GM18511 (cell line): Measurements from ENCODE around the gene ELAC1.
"Not testable (repeated sequence)": the region's sequence is repeated elsewhere in the genome, so short reads cannot be mapped to it uniquely, and the experiment has no call there.

ENCODE experiments used
- ATAC-seq: cut with Tn5 transposase; IDR thresholded peaks from one replicate; pipeline ENCODE4 v1.9.1; 2021; ENCODE audit warnings: mild to moderate bottlenecking, moderate library complexity; ENCODE audit not compliant: unreplicated experiment

ELAC1 gene

DNA sequence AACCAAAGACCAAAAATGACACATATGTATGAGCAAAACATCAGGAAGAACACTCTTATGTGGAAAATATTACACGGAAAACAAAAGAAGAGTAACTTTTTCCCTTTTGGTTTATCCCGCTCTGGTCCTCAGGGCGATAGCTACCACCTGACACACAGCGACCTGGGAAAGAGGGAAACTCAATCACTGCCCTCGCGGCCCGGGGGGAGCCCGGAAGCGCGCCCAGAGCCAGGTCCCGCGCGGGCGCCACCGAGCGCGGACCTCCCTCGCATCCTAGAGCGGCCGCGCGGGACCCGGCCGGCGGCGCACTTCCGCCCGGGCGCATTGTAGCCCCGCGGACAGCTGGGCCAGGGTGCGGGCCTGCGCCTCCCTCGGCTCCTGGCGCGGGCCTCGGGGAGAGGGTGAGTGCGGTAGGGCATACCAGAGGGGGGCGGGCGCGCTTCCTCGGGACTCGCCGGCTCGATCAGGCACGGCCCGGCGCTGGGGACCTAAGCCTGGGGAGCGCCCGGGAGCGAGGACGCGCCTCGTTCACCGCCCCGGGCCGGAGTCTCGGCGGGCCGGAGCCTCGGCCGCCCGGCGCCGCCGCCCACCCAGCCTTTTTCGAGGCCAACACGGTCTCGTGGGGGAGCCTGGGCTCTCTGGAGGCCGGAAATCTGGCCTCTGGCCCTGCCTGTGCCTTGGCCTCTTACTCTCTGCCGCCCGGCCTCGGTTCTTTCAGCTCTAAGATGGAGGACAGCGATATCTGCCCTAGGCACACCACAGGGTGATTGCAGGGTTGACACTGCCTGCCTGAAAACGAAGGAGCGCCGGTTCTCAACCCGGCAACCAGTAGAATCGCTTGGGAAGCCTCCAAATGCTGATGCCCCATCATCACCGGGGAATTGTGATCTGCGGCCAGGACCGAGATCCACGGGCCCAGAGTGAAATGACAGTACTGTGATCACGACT, at the start of gene ELAC1:
TSS of gene ELAC1 (plus strand) at position 327 of the 948 bp plus-strand sequence. CDS start 6,365 bp downstream, outside the sequence.
- peak; percentile 96 for ATAC-seq

- no peak for ATAC-seq
These were observed 49.7 kb upstream of the ELAC1 start for GRCh38 chr18:50918153-50918552.

DNA sequence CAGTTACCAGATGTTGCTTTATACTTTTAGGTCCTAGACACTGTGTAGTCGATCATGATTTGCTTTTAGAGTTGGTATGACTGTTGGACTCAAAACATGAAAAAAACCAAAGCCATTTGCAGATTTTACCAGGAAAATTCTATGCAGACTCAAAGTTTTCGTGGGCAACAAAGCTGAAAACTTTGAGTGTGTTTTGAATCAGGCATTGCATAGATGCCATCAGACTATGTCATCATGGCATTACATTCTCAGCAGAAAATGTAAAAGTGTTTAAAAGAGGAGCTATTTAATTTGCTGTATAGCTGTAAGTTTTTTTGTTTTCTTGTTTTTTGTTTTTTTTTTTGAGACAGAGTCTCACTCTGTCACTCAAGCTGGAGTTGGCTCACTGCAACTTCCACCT, 43.5 kb upstream of the ELAC1 start:
- no peak for ATAC-seq

- ATAC-seq = no peak
These were observed 41.3 kb upstream of the ELAC1 start for GRCh38 chr18:50926521-50926920.

DNA sequence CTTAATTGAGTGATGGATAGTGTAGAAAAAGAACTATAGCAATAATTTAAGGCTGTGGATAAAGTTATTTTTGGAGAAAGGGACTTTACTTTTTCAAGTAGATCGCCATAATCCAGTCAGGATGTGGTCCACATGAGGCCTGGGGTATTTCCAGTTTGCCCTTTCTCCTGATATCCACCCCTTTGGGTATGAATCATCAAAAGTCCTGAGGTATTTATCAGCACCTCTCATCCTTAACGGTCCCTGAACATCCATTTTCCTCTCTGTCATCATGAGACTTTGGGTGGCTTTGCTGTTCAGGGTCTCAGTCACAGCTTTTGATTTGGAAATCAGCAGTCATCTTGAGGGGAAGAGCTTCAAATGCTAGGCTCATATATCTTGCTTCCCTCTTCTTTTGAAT, 39.3 kb upstream of the ELAC1 start:
- ATAC-seq = no peak

GRCh38 chr18:50933684-50934083, 34.2 kb upstream of the ELAC1 start:
- ATAC-seq = no peak

DNA sequence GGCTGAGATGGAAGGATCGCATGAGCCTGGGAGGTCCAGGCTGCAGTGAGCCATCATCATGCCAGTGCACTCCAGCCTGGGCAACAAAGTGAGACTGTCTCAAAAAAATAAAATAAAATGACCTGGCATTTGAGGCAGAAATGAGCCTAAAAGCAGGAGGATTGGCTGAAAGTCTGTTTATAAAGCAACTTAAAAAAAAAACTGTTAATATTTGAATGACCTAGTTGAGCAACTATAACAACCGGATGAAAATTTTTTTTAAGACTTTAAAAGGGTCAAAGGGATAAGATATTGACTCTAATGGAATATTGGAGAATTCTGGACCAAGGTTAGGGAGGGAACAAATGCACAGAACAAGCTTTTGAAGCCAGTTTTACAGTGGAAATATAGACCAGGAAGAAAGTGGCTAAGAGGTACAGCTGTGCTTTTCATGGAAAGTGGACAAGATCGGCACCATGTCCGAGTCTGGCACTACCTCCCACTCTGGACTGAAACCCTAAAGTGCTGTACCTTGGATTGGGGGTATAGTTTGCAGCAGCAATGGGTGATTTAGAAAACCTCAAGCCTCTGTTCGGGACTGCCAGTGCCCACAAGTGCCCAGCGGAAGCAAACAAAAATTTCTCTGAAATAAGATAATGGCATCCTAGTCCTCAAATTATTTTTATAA, 33.2 kb upstream of the ELAC1 start:
- no peak for ATAC-seq

DNA sequence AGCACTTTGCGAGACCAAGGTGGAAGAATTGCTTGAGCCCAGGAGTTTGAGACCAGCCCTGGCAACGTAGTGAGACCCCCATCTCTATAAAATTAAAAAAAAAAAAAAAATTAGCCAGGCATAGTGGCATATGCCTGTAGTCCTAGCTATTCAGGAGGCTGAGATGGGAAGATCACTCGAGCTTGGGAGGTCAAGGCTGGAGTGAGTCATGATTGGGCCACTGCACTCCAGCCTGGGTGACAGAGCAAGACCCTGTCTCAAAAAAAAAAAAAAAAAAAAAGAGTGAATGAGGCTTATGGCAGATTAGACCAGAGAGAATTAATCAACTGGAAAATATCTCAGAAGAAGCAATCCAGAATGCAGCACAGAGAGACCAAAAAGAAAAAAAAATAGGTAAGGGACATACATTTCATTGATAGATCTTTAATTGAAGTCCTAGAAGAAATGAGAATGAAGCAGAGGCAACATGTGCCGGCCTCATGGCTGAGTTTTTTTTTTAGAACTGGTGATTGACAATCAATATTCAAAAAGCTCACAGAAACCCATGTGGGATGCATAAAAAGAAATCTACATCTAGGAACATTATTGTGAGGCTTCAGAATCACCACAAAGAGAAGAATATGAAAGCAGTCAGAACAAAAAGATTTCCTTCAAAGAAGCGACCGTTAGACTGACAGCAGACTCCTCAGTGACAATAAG, 32.2 kb upstream of the ELAC1 start:
- ATAC-seq = no peak

- no peak for ATAC-seq
These were observed 30.7 kb upstream of the ELAC1 start for GRCh38 chr18:50937183-50937582.

GRCh38 chr18:50938912-50939311, 28.9 kb upstream of the ELAC1 start:
- no peak for ATAC-seq

- ATAC-seq = no peak
These were observed 23.5 kb upstream of the ELAC1 start for GRCh38 chr18:50944245-50944932.

DNA sequence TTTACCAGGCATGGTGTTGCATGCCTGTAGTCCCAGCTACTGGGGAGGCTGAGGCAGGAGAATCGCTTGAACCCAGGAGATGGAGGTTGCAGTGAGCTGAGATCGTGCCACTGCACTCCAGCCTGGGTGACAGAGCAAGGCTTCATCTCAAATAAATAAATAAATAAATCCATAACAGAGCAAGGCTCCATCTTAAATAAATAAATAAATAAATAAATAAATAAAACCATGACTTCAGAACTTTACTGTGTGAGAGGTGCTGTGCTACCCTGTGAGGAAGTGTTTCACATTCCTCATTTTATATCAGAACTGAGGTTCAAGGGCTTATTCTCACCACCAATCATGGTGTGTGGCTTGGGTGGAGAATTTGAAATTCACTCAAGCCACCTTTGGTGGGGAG, 21.9 kb upstream of the ELAC1 start:
- not testable (repeated sequence) for ATAC-seq

DNA sequence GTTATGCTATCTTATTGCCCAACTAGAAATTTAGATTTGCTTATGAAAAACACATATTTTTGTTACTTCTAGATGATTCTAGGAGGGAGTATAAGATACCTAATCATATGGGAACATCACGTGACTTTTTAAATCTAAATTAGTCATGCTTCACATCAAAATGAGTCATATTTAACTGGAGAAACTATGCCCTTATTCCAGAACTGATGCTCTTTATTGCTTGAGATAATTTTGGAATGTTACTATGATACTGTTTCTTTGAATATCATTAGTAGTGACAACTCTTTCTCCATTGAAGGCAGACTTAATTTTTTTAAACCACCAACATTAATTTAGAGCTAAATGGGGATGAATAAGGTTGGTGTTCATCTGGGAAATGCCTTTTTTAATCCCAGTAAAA, 19.9 kb upstream of the ELAC1 start:
- no peak for ATAC-seq

DNA sequence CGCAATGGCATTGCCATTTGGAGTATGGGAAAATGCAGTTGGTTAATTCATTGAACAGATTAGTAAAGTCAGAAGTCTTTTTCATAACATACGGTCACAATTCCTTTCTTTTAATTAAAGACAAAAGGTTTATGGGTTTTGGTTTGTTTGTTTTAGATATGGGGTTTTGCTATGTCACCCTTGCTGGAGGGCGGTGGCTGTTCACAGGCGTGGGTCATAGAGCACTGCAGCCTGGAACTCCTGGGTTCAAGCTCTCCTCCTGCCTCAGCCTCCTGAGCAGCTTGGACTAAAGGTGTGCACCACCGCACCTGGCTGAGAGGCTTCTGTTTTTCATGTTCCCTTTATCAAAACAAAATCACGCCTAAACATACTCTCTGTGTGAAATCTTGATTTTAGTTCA, 18.7 kb upstream of the ELAC1 start:
- ATAC-seq = no peak

DNA sequence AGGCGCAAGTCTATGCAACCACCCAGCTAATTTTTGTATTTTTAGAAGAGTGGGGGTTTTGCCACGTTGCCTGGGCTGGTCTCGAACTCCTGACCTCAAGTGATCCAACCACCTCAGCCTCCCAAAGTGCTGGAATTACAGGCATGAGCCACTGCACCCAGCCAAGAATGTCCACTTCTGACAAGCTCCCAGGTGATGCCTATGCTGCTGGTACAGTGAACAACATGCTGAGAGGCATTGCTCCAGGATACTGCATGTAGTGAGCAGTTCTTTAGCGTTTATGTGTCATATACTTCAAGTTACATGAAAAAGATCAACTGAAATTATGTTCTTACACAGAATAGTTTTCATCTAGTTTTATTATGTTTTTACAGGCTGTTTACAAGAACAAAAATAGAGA, 17.2 kb upstream of the ELAC1 start:
- no peak for ATAC-seq

DNA sequence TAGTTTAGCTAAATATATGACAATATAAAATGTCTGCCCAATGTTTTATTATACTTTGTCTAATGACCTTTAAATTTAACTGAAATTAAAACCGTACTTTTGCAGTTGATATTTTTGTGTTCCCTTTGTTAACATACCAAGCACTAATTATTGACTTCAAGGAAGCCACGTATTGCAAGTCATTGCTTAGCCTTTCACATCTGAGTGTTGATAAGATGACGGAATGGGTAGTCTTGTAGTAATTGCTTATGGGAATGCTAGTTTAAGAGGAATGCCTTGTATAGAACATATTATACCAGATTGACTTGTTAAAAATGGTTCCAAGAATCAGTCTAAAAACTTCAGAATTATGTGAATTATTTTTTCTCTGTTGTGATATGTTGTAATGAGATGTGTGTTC, 14.0 kb upstream of the ELAC1 start:
- no peak for ATAC-seq

DNA sequence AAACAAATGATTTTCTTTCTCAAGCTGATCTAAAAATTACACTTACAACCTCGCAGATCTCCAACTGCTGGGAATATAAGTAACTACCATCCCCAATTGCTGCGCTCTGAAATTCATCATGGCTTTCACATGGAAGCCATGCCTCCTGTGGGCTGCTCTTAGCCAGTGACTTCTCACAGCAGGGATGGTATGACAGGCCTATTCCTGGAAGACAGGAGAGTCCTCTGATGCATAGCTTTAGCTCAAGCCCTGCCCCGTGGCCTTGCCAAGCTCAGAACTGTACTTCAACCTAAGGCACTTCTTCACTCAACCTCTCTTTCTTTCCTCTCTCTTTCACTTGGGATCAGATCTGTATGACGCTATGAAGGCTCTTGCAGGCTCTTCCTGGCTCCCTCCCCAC, 12.6 kb upstream of the ELAC1 start:
- ATAC-seq = no peak

GRCh38 chr18:50956116-50956515, 11.7 kb upstream of the ELAC1 start:
- no peak for ATAC-seq

- ATAC-seq = no peak
These were observed 5.9 kb upstream of the ELAC1 start for GRCh38 chr18:50961974-50962373.

GRCh38 chr18:50969448-50969847, 1.6 kb downstream of the ELAC1 start:
- no peak for ATAC-seq

- no peak for ATAC-seq
These were observed 2.2 kb downstream of the ELAC1 start for GRCh38 chr18:50970006-50970405.
